Anterior cingulate cortex (tissue), 58 donors: ENCODE results near the gene CD9.
"Not testable (repeated sequence)": the region's sequence is repeated elsewhere in the genome, so short reads cannot be mapped to it uniquely, and the experiment has no call there.

ENCODE experiments used
- DNase-seq, 58 donors: peaks; one replicate each; lab custom pipeline; 2025; lab: John Stamatoyannopoulos, UW

CD9 gene

DNA sequence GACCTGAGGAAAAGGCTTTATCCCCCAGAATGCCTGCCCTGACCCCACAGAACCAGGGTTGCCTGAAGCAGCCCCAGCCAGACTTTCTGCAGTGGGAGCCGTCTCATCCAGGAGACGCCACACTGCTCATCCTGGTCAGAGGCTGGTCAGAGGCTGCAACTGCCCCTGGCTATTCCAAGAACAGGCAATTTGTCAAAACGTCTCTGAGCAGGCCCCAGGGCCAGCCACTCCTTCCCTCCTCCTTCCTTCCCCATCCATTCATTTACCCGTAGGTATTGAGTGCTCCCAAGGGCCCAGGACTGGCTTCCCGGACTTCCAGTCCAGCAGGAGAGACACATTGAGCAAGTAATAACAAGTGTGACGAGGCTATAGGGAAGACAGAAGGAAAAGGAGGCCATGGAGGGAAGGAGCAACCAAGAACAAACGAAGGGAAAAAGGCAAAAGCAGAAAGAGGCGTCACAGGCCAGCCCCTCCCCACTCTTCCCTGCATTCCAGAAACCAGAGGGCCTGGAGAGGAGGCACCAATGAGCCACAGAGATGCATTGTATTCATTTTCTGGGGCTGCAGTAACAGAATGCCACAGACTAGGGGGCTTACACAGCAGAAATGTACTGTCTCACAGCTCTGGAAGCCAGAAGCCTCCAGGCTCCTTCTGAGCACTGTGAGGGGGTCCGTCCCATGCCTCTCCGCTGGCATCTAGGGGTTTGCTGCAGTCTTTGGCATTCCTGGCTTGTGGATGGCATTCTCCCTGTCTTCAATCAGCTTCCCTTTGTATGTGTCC is 21.0 kb upstream of the CD9 start:
- no peak for DNase-seq

GRCh38 chr12:6180268-6181051 is 19.7 kb upstream of the CD9 start:
- peak in 1 of 58 donors; percentile 25 for DNase-seq

- no peak for DNase-seq
These were observed 19.0 kb upstream of the CD9 start for GRCh38 chr12:6181166-6181565.

GRCh38 chr12:6181583-6182278 is 18.5 kb upstream of the CD9 start:
- DNase-seq = peak in 2 of 58 donors; percentile 57 to 62

- DNase-seq = peak in 10 of 58 donors; percentile 20 to 61 (median 41)
These were observed 17.8 kb upstream of the CD9 start for GRCh38 chr12:6182279-6182898.

GRCh38 chr12:6183689-6184428 is 16.3 kb upstream of the CD9 start:
- peak in 9 of 58 donors; percentile 8 to 65 (median 27) for DNase-seq

GRCh38 chr12:6185961-6186827 is 14.0 kb upstream of the CD9 start:
- no peak for DNase-seq

- DNase-seq = no peak
These were observed 12.0 kb upstream of the CD9 start for GRCh38 chr12:6187948-6188793.

- DNase-seq = no peak
These were observed 11.2 kb upstream of the CD9 start for GRCh38 chr12:6189028-6189427.

GRCh38 chr12:6189952-6190598 is 10.1 kb upstream of the CD9 start:
- DNase-seq = not testable (repeated sequence)

DNA sequence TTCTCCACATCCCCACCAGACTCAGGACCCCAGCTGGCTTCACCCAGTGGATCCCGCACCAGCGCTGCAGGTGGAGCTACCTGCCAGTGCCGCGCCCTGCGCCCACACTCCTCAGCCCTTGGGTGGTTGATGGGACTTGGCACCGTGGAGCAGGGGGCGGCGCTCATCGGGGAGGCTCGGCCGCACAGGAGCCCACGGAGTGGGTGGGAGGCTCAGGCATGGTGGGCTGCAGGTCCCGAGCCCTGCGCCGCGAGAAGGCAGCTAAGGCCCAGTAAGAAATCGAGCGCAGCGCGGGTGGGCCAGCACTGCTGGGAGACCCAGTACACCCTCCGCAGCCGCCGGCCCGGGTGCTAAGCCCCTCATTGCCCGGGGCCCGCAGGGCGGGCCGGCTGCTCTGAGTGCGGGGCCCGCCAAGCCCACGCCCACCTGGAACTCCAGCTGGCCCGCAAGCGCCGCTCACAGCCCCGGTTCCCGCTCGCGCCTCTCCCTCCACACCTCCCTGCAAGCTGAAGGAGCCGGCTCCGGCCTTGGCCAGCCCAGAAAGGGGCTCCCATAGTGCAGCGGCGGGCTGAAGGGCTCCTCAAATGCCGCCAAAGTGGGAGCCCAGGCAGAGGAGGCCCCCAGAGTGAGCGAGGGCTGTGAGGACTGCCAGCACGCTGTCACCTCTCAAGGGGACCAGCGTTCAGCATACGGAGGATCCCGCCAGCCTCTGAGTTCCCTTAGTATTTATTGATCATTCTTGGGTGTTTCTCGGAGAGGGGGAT is 9.3 kb upstream of the CD9 start:
- not testable (repeated sequence) for DNase-seq

DNA sequence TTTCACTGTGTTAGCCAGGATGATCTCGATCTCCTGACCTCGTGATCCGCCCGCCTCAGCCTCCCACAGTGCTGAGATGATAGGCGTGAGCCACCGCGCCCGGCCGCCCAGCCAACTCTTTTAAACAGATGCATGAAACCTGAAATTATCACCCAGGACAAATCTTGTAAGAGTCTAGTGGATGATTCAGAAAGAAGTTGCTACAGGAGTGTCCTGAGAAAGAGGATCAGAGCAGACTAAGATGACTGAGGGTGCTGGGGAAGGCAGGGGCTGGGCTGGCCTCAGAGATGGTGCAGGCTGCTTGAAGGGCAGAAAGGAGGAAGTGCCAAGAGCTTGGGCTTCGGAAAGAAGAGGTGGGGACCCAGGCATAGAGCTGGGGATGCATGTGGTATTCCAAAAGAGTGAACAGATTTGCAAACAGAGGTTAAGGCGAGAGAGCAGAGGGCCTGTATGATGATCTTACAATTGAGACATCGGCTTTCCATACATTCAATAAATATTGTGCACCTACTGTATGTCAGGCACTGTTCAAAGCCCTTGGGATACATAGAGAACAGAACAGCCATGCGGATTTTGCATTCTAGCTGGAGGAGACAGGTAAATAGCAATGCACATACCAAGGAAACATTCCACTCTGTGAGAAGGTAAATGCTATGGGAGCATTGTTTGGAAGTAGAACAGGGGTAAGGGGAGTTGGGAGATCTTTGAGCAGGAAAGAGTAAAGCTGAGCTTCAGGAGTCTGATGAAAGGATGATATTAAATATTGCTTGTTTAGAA is 7.4 kb upstream of the CD9 start:
- no peak for DNase-seq

DNA sequence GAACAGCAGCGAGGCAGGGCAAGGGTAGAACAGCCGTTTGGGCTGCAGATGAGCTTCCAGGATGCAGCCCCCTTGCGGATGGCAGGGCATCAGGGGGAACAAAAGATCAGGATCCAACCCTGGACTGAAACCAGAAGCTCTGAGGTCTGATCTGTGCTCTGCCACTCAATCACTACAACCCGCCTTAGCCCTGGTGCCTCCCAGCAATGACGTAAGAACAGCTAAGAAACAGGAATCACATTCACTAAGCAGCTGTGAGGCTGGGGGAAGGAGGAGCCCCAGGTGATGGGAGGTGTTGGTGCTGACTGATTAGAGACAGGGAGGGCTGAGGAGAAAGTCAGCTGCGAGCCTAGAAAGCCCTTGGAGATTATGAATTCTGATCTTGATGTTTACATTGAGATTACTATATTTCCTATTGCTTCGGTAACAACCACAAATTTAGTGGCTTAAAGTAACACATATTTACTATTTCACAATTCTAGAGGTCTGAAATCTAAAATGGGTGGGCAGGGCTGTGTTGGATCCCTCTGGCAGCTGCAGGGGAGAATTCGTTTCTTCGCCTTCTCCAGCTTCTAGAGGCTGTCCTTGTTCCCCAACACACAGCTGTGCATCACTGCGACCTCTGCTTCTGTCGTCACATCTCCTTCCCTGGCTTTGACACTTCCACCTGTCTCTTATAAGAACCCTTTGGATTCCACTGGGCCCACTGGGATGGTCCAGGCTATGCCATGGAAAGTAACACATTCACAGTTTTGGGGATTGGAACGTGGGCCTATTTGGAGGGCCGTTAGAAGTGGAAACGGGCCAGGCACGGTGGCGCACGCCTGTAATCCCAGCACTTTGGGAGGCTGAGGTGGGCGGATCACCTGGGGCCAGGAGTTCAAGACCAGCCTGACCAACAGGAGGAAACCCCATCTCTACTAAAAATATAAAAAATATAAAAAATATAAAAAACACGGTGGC is 6.1 kb upstream of the CD9 start:
- DNase-seq = no peak

DNA sequence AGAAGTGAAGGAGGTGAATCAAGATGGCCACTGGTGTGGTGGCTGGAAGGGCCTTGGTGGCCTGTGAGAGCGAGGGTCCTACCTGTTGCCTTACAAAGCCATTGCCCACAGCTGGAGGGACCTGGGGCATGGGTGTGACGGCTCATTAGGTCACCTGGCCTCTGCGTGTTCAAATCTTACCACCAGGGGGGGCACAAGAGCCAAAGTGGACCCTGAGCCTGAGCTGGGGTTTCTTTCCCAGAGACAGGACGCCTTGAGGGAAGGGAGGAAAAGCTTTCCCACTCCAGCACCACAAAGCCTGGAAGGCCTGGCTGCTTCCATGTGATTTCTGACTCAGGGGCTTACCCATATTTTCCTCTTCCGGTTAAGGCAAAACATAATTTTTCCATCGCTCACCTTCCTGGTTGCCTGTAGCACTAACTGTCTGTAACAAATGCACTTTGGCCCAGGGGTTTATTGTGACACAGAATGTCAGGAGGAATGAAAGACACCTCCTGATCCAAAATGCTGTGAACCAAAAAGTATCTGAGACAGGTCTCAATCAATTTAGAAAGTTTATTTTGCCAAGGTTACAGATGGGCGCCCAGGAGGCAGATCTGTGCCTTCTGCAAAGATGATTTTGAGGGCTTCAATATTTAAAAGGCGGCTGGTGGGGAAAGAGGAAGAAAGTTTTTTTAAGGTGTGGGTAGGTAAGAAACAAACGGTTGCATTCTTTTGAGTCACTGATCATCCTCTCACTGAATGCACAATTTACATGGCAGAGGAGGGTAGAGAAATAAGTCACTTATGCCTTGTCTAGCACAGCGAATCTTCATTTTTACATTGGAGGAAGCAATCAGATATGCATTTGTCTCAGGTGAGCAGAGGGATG is 4.3 kb upstream of the CD9 start:
- DNase-seq = peak in 54 of 58 donors; percentile 24 to 87 (median 66)
